Neuronal stem cell (in vitro differentiated cells): ENCODE measurements around the gene ALPI.
"Not testable (repeated sequence)": the region's sequence is repeated elsewhere in the genome, so short reads cannot be mapped to it uniquely, and the experiment has no call there.

Source experiments
- DNase-seq: peaks from one replicate; pipeline ENCODE4 v3.0.0-alpha.2; 2013; ENCODE audit warnings: low spot score
- H2AFZ ChIP-seq: one replicate; pipeline ENCODE4 v1.6.1; 2013; ENCODE audit warnings: mild to moderate bottlenecking, low read length, inconsistent platforms
- H2AK5ac ChIP-seq: 2 replicates; pipeline ENCODE4 v1.6.1; 2013; ENCODE audit warnings: low read depth, mild to moderate bottlenecking, inconsistent platforms, low read length, moderate library complexity, mixed read lengths
- H2BK120ac ChIP-seq: 2 replicates; pipeline ENCODE4 v1.6.1; 2013; ENCODE audit warnings: low read depth, mild to moderate bottlenecking, inconsistent platforms, low read length, moderate library complexity, mixed read lengths
- H2BK12ac ChIP-seq: one replicate; pipeline ENCODE4 v1.6.1; 2013; ENCODE audit warnings: low read length, inconsistent platforms
- H2BK15ac ChIP-seq: 2 replicates; pipeline ENCODE4 v1.6.1; 2013; ENCODE audit warnings: mild to moderate bottlenecking, low read length, inconsistent platforms, mixed read lengths
- H2BK5ac ChIP-seq: one replicate; pipeline ENCODE4 v1.6.1; 2013; ENCODE audit warnings: inconsistent platforms, mild to moderate bottlenecking, low read length, moderate library complexity
- H3K14ac ChIP-seq: one replicate; pipeline ENCODE4 v1.6.1; 2013; ENCODE audit warnings: low read length, inconsistent platforms
- H3K18ac ChIP-seq: 2 replicates; pipeline ENCODE4 v1.6.1; 2013; ENCODE audit warnings: low read length, inconsistent platforms
- H3K23ac ChIP-seq: 2 replicates; pipeline ENCODE4 v1.6.1; 2013; ENCODE audit warnings: low read depth, mild to moderate bottlenecking, mixed read lengths, low read length, inconsistent platforms; ENCODE audit not compliant: poor library complexity
- H3K27ac ChIP-seq: replicated peaks from 3 replicates; pipeline ENCODE4 v1.5.1; 2013; ENCODE audit warnings: low read length, inconsistent platforms
- H3K27me3 ChIP-seq, 3 experiments: 2 replicates each; pipeline ENCODE4 v1.6.1; 2013; ENCODE audit warnings: low read length in 3 of 3, mild to moderate bottlenecking in 2 of 3, inconsistent platforms in 1 of 3, low read depth in 1 of 3, mixed read lengths in 1 of 3, moderate library complexity in 1 of 3; ENCODE audit not compliant: control insufficient read depth in 3 of 3, insufficient read depth in 3 of 3
- H3K36me3 ChIP-seq, 2 donors: replicated peaks in 1 of 2; 2 replicates each; pipeline ENCODE4 v1.6.1; 2013; ENCODE audit warnings: low read length in 2 of 2; ENCODE audit not compliant: control insufficient read depth in 2 of 2, insufficient read depth in 2 of 2
- H3K4ac ChIP-seq: 2 replicates; pipeline ENCODE4 v1.6.1; 2013; ENCODE audit warnings: inconsistent platforms, mild to moderate bottlenecking, low read length, moderate library complexity
- H3K4me1 ChIP-seq, 2 donors: 1 replicate in 1 of 2; 2 replicates in 1 of 2; pipeline ENCODE4 v1.6.1; 2013; ENCODE audit warnings: low read length in 2 of 2, low read depth in 1 of 2; ENCODE audit not compliant: control insufficient read depth in 2 of 2, insufficient read depth in 1 of 2
- H3K4me2 ChIP-seq: one replicate; pipeline ENCODE4 v1.6.1; 2013; ENCODE audit warnings: mild to moderate bottlenecking, low read length, inconsistent platforms; ENCODE audit not compliant: insufficient read depth, poor library complexity, severe bottlenecking
- H3K4me3 ChIP-seq, 2 donors: 2 replicates each; pipeline ENCODE4 v1.5.1; 2013; ENCODE audit warnings: low read length in 2 of 2, mild to moderate bottlenecking in 2 of 2, inconsistent platforms in 1 of 2, moderate library complexity in 1 of 2
- H3K79me1 ChIP-seq: one replicate; pipeline ENCODE4 v1.6.1; 2013; ENCODE audit warnings: low read depth, mild to moderate bottlenecking, inconsistent platforms, low read length, moderate library complexity
- H3K9ac ChIP-seq: one replicate; pipeline ENCODE4 v1.6.1; 2013; ENCODE audit warnings: mild to moderate bottlenecking, low read depth, low read length, inconsistent platforms; ENCODE audit not compliant: poor library complexity
- H3K9me3 ChIP-seq, 2 donors: replicated peaks in 1 of 2; 2 replicates each; pipeline versions ENCODE3 to v1.6.1; 2013; ENCODE audit warnings: low read length in 2 of 2, mild to moderate bottlenecking in 2 of 2, inconsistent platforms in 1 of 2, low read depth in 1 of 2, mixed read lengths in 1 of 2, moderate library complexity in 1 of 2; ENCODE audit not compliant: control insufficient read depth in 2 of 2, insufficient read depth in 1 of 2
- H4K8ac ChIP-seq: one replicate; pipeline ENCODE4 v1.6.1; 2013; ENCODE audit warnings: low read depth, mild to moderate bottlenecking, inconsistent platforms, low read length, moderate library complexity
- H4K91ac ChIP-seq: one replicate; pipeline ENCODE4 v1.6.1; 2013; ENCODE audit warnings: low read length, low read depth, mild to moderate bottlenecking, inconsistent platforms; ENCODE audit not compliant: poor library complexity
- WGBS, 2 donors: extraction: QIAGEN DNeasy Blood & Tissue Kit; methylation state at CpG; one replicate each; pipeline ENCODE4 v1.1.7; 2013; ENCODE audit warnings: missing lambda C conversion rate in 2 of 2, mixed read lengths in 1 of 2; ENCODE audit not compliant: insufficient read length in 2 of 2, insufficient replicate concordance in 1 of 2; ENCODE audit errors: extremely low coverage in 2 of 2; 5-methylcytosine and 5-hydroxymethylcytosine counted together

ALPI gene

GRCh38 chr2:232448304-232448690 is 7.7 kb upstream of the ALPI start:
- peak overlapping the region; percentile 43 for H2BK15ac ChIP-seq
- DNase-seq = no peak
- no peak overlapping the region for H4K91ac ChIP-seq
- H2AK5ac ChIP-seq = peak overlapping the region; percentile 37
- H3K4ac ChIP-seq = no peak overlapping the region
- H2BK12ac ChIP-seq = peak overlapping the region; percentile 46
- no peak overlapping the region for H3K27ac ChIP-seq
- no CpG with 5 or more reads among the region's 10 CpGs for WGBS, 2 donors
- no peak overlapping the region for H3K4me2 ChIP-seq
- no peak overlapping the region for H4K8ac ChIP-seq
- peak overlapping the region; percentile 70 for H3K9ac ChIP-seq
- no peak overlapping the region for H3K14ac ChIP-seq
- no peaks in the 10 kb centered on the region for H3K36me3 ChIP-seq
- H2AFZ ChIP-seq = peak overlapping the region; percentile 85
- no peak overlapping the region for H2BK5ac ChIP-seq
- peak overlapping the region; percentile 65 for H3K23ac ChIP-seq
- H3K4me1 ChIP-seq = peaks cover 9 to 13% of the 10 kb centered on the region in 2 donors
- H3K4me3 ChIP-seq = no peak overlapping the region
- H3K79me1 ChIP-seq = no peaks in the 10 kb centered on the region
- H2BK120ac ChIP-seq = no peak overlapping the region
- peaks cover 0 to 37% (median 0%) of the 10 kb centered on the region in 3 experiments for H3K27me3 ChIP-seq
- H3K18ac ChIP-seq = peak overlapping the region; percentile 91
- no peaks in the 10 kb centered on the region for H3K9me3 ChIP-seq

GRCh38 chr2:232449964-232450363 is 6.0 kb upstream of the ALPI start:
- H3K9ac ChIP-seq = no peak overlapping the region
- no peak overlapping the region for H3K27ac ChIP-seq
- no peak overlapping the region for H2BK15ac ChIP-seq
- peak overlapping the region; percentile 70 for H2AK5ac ChIP-seq
- no peaks in the 10 kb centered on the region for H3K36me3 ChIP-seq
- H3K79me1 ChIP-seq = no peaks in the 10 kb centered on the region
- H2BK12ac ChIP-seq = peak overlapping the region; percentile 22
- no CpG with 5 or more reads among the region's 12 CpGs for WGBS, 2 donors
- no peak overlapping the region for H3K4ac ChIP-seq
- H2AFZ ChIP-seq = no peak overlapping the region
- H3K4me3 ChIP-seq = no peak overlapping the region
- H3K18ac ChIP-seq = peak overlapping the region; percentile 15
- no peak overlapping the region for H3K23ac ChIP-seq
- peak overlapping the region; percentile 29 for H2BK5ac ChIP-seq
- peaks cover 5 to 13% of the 10 kb centered on the region in 2 donors for H3K4me1 ChIP-seq
- no peak overlapping the region for H2BK120ac ChIP-seq
- H4K8ac ChIP-seq = no peak overlapping the region
- no peak overlapping the region for H3K4me2 ChIP-seq
- no peak overlapping the region for H4K91ac ChIP-seq
- no peaks in the 10 kb centered on the region for H3K9me3 ChIP-seq
- peaks cover 0 to 47% (median 0%) of the 10 kb centered on the region in 3 experiments for H3K27me3 ChIP-seq
- DNase-seq = no peak
- H3K14ac ChIP-seq = peak overlapping the region; percentile 38

GRCh38 chr2:232451645-232452044 is 4.3 kb upstream of the ALPI start:
- H2BK12ac ChIP-seq, H4K91ac ChIP-seq, H3K4ac ChIP-seq, DNase-seq, H2BK120ac ChIP-seq, H3K23ac ChIP-seq, H3K27ac ChIP-seq, H2BK5ac ChIP-seq, H2BK15ac ChIP-seq, H3K14ac ChIP-seq, H3K9ac ChIP-seq, H3K36me3 ChIP-seq, H3K4me3 ChIP-seq, H2AFZ ChIP-seq, H3K4me2 ChIP-seq, H3K9me3 ChIP-seq, H4K8ac ChIP-seq, H3K79me1 ChIP-seq: not testable (repeated sequence)
- peaks cover 0 to 55% (median 0%) of the 10 kb centered on the region in 3 experiments for H3K27me3 ChIP-seq
- no CpG with 5 or more reads among the region's 3 CpGs for WGBS, 2 donors
- H3K4me1 ChIP-seq = peaks cover 5 to 13% of the 10 kb centered on the region in 2 donors
- peak overlapping the region; percentile 3 for H3K18ac ChIP-seq
- H2AK5ac ChIP-seq = peak overlapping the region; percentile 1

DNA sequence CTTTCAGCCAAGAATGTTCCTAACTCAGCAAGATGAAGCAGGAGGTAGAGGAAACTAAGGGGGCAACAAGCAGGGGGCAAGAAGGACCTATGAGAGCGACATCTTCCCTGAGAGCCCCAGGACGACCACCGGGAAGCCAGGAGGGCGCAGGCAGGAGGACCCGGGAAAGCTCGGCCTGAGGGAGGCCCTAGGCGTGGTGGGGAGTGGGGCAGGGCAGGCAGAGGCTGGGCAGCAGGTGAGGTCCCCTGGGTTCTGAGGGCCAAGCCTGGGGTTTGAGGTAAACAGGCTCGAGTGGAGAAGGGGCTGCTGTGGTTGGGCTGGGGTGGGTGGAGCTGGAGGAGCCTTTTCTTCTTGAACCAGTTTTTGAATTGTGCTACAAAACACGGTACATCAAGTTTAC is 1.3 kb upstream of the ALPI start:
- Histone ChIP-seq H3K9ac (no peak overlapping the region), H4K91ac (no peak overlapping the region), H3K27ac (no peak overlapping the region), H2BK12ac (no peak overlapping the region), H2AK5ac (no peak overlapping the region), H3K36me3 (no peaks in the 10 kb centered on the region), H3K27me3 (peaks cover 0 to 38% (median 0%) of the 10 kb centered on the region in 3 experiments), H3K4ac (no peak overlapping the region), H4K8ac (no peak overlapping the region), H3K9me3 (no peaks in the 10 kb centered on the region), H2BK120ac (no peak overlapping the region), H3K4me1 (no peaks in the 10 kb centered on the region), H2BK15ac (no peak overlapping the region), H2BK5ac (peak overlapping the region; percentile 87), H3K79me1 (peaks cover 3% of the 10 kb centered on the region), H3K23ac (no peak overlapping the region), H2AFZ (no peak overlapping the region), H3K14ac (no peak overlapping the region), H3K4me3 (peak overlapping the region in 1 of 2 donors; percentile 37), H3K4me2 (no peak overlapping the region), H3K18ac (no peak overlapping the region)
- WGBS, 2 donors = no CpG with 5 or more reads among the region's 9 CpGs
- no peak for DNase-seq
